GM18505 (cell line): ENCODE data around the gene AXL.
"Not testable (repeated sequence)": the region's sequence is repeated elsewhere in the genome, so short reads cannot be mapped to it uniquely, and the experiment has no call there.

ENCODE experiments used
- ATAC-seq: cut with Tn5 transposase; IDR thresholded peaks from one replicate; pipeline ENCODE4 v1.9.1; 2021; ENCODE audit not compliant: unreplicated experiment
- POLR2A ChIP-seq: IDR thresholded peaks from 4 replicates; pipeline ENCODE4 v1.6.1; 2011; ENCODE audit warnings: borderline replicate concordance; ENCODE audit not compliant: insufficient read depth, insufficient read length; ENCODE audit errors: extremely low read depth

Gene AXL

DNA sequence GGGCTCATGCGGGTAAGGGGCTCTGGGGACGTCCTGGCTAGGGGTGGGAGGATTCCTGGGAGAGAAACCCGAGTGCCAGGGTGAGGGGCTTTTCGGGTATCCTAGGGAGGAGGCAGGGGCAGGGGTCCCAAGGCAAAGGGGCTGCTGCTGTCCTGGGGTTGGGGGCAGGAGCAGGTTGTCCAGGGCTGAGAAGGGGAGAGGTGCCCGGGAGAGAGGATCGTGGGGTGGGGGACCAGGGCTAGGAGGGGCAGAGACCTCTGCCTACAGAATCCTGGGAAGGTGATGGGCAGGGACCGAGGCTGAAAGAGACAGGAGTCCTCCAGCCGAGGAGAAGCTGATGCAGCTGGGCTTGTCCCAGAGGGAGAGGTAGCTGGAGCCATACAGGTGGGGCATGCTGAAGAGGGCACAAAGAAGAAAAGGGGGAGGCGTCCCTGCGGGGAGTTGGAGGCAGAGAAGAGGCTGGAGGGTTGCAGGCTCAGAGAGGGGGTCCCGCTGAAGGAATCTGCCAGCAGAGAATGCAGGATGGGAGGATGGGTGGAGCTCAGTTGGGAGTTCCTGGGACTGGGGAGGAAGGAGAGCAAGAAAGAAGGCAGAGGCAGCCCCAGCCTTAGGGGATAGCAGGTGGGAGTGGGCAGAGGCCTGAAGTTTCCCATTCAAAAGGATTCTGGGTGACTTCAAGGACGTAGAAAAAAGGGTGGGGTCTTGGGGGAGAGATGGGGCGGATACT is 25.4 kb upstream of the AXL start:
- ATAC-seq: no peak
- no peak for TF ChIP-seq POLR2A

DNA sequence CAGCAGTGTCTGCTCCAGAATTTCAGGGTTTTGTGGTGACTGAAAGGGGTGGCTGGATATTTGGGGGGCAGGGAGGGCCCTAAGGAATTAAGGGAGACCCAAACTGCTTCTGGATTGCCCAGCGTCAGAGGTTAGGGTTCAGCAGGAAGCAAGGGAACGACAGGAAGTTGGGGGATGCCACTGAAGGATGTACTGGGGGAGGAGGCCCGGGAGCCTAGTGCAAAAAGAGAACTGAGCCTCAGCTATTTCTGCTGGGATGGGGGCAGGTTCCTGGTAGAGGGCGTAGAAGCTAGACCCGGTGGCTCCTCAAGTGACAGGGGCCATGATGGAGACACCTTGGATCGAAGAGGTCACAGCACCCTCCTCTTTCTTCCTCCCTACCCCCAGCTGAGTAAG is 24.9 kb upstream of the AXL start:
- TF ChIP-seq POLR2A: no peak
- ATAC-seq: no peak

DNA sequence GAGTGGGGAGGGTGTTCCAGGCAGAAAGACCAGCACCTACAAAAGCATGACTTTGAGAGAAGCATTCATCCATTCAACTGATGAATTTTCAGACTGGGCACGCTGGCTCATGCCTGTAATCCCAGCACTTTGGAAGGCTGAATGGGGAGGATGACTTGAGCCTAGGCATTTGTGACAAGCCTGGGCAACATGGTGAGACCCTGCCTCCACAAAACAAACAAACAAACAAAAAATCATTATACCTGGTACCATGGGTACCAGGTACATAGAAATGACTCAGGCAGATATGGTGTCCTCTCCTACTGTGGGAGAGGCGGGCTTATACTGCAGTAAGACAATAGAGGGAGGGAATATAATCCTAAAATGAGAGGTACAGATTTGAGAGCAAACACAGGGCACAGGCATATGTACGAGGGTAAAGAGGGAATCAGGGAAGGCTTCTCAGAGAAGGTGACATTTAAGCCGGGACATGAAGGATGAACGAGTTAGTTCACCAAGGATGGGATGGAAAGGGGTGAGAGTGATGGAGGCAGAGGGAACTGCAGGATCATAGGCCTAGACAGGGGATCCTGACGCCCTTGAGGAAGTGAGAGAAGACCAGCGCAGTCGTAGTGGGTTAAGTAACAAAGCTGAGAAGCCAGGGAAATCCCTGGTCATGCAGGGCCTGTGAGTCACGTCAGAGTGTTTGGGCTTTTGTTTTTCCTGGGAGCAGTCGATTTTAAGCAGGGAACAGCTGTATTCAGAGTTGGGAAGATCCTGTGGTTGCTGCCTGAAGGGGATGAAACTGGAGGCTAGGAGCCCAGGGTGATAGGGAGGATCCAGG is 23.1 kb upstream of the AXL start:
- ATAC-seq: no peak
- no peak for TF ChIP-seq POLR2A

GRCh38 chr19:41198559-41198958 is 20.5 kb upstream of the AXL start:
- no peak for ATAC-seq
- no peak for TF ChIP-seq POLR2A

- TF ChIP-seq POLR2A: no peak
- no peak for ATAC-seq
These were observed 15.7 kb upstream of the AXL start for GRCh38 chr19:41203371-41203770.

GRCh38 chr19:41204338-41204737 is 14.7 kb upstream of the AXL start:
- ATAC-seq: not testable (repeated sequence)

DNA sequence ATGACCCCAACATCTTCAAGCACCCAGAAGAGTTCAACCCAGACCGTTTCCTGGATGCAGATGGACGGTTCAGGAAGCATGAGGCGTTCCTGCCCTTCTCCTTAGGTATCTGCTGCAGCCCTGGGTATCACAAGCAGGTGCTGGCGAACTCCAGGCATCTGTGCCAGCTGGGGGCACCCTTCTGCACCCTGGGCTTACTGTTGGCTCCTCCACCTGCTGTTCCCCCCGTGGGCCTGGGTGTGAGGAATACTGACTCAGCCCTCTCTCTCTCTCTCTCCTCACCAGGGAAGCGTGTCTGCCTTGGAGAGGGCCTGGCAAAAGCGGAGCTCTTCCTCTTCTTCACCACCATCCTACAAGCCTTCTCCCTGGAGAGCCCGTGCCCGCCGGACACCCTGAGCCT is 13.0 kb upstream of the AXL start:
- no peak for TF ChIP-seq POLR2A
- ATAC-seq: no peak

GRCh38 chr19:41206456-41206855 is 12.6 kb upstream of the AXL start:
- no peak for ATAC-seq
- TF ChIP-seq POLR2A: no peak

GRCh38 chr19:41206926-41207750 is 11.9 kb upstream of the AXL start:
- no peak for ATAC-seq
- TF ChIP-seq POLR2A: no peak

- ATAC-seq: no peak
- no peak for TF ChIP-seq POLR2A
These were observed 4.9 kb upstream of the AXL start for GRCh38 chr19:41214161-41214560.

DNA sequence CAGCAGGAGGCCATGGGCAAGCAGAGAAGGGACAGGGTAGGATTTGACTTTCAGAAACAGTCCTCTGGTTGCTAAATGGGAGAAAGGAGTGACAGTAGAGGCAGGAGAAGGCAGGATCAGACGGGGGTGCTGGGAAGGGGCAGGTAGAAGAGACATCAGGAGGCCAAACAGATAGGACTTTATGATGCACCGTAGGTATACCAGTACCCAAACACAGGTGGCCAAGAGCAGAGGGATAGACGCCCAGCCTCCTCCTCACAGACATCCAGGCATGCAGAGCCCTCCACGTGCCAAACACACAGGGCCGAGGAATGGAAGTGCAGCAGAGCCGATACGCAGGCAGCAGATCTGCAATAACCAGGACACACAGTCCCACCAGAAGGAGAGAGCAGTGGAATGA is 1.3 kb upstream of the AXL start:
- no peak for TF ChIP-seq POLR2A
- no peak for ATAC-seq

GRCh38 chr19:41218249-41218614 is 791 bp upstream of the AXL start:
- TF ChIP-seq POLR2A: no peak
- no peak for ATAC-seq

DNA sequence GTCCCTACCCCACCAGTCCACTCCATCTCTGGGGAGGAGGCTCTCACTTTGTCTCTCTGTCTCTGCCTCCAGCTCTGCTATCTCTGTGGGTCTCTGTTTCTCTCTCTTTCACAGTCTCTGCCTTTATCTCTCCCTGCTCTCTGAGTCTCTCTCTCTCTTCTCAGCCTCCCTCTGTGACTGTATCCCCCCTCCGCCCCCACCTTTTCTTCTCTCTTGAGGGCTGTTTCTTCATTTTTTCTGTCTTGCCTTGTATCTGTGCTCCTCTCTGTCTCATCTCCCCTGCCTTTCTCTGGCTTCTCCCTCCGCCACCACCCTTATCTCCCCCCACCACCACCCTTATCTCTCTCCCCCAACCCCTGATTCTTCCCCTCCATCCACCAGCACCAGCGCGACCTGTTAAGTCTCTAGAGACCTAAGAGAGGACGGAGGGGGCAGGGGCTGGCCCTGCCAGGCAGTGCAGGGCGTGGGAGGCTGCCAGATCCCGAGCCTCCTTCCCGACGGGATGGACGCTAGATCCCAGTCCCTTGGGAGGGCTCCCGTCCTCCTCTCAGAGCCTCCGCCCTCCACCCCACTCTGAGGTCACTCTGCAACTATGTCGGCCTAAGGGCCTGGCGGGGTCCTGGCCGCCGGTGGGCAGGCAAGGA is 1.0 kb downstream of the AXL start:
- ATAC-seq: no peak
- TF ChIP-seq POLR2A: no peak
